IMR-90 (cell line): Measurements from ENCODE around the gene TRAPPC3.

Source experiments
- BHLHE40 ChIP-seq: fragments of 150-350 bp; IDR thresholded peaks from 2 replicates; pipeline ENCODE4 v1.6.1; 2016; ENCODE audit warnings: mild to moderate bottlenecking, low read depth, low read length
- CEBPB ChIP-seq: IDR thresholded peaks from 2 replicates; pipeline ENCODE4 v1.6.1; 2012; ENCODE audit warnings: low read depth, low read length, improper control_type of control experiment
- CTCF ChIP-seq: conservative IDR thresholded peaks from 2 replicates; pipeline ENCODE4 v1.5.1; 2012; ENCODE audit warnings: mild to moderate bottlenecking, low read depth, low read length, improper control_type of control experiment
- FOS ChIP-seq: fragments of 150-350 bp; IDR thresholded peaks from 2 replicates; pipeline ENCODE4 v1.6.1; 2016; ENCODE audit warnings: low read depth, low read length
- MAFK ChIP-seq: IDR thresholded peaks from 2 replicates; pipeline ENCODE4 v1.6.1; 2012; ENCODE audit warnings: low read depth, low read length, improper control_type of control experiment
- MXI1 ChIP-seq: IDR thresholded peaks from 2 replicates; pipeline ENCODE4 v1.6.1; 2012; ENCODE audit warnings: low read depth, mild to moderate bottlenecking, low read length, moderate library complexity, borderline replicate concordance
- POLR2A ChIP-seq: IDR thresholded peaks from 2 replicates; pipeline ENCODE4 v1.6.1; 2012; ENCODE audit warnings: mild to moderate bottlenecking, low read depth, low read length
- RAD21 ChIP-seq: IDR thresholded peaks from 2 replicates; pipeline ENCODE4 v1.6.1; 2012; ENCODE audit warnings: low read length, improper control_type of control experiment
- RCOR1 ChIP-seq: IDR thresholded peaks from 2 replicates; pipeline ENCODE4 v1.6.1; 2012; ENCODE audit warnings: mild to moderate bottlenecking, low read length, improper control_type of control experiment; ENCODE audit not compliant: insufficient replicate concordance
- SMC3 ChIP-seq: fragments of 150-350 bp; IDR thresholded peaks from 2 replicates; pipeline ENCODE4 v1.6.1; 2016; ENCODE audit warnings: low read depth, mild to moderate bottlenecking, antibody characterized with exemption, low read length, moderate library complexity
- USF2 ChIP-seq: fragments of 150-350 bp; IDR thresholded peaks from 2 replicates; pipeline ENCODE4 v1.6.1; 2017; ENCODE audit warnings: mild to moderate bottlenecking, antibody characterized with exemption, low read length, low read depth

GRCh38 chr1:36165145-36165544, 15.9 kb upstream of the TRAPPC3 start:
- TF ChIP-seq CTCF = no peak
- TF ChIP-seq BHLHE40 = no peak
- TF ChIP-seq MXI1 = no peak
- TF ChIP-seq FOS = no peak
- no peak for TF ChIP-seq POLR2A
- no peak for TF ChIP-seq RAD21
- no peak for TF ChIP-seq MAFK
- TF ChIP-seq RCOR1 = no peak
- TF ChIP-seq CEBPB = no peak
- TF ChIP-seq USF2 = no peak
- no peak for TF ChIP-seq SMC3
